NK-92 treated with Interleukin-12 subunit alpha and Interleukin-12 subunit beta, amount 100 ng/mL, for 24 hours (cell line): ENCODE data around the gene FAM120B.

Experiments used
- DNase-seq: peaks from one replicate; lab custom pipeline; 2025; lab: John Stamatoyannopoulos, UW

Gene FAM120B

GRCh38 chr6:170420791-170421776 is 114.5 kb downstream of the FAM120B start:
- DNase-seq = no peak

- DNase-seq = no peak
These were observed 115.4 kb downstream of the FAM120B start for GRCh38 chr6:170421921-170422320.

GRCh38 chr6:170423030-170423429 is 116.5 kb downstream of the FAM120B start:
- no peak for DNase-seq

GRCh38 chr6:170423814-170424603 is 117.5 kb downstream of the FAM120B start:
- DNase-seq = no peak

- DNase-seq = no peak
These were observed 118.1 kb downstream of the FAM120B start for GRCh38 chr6:170424604-170425126.

GRCh38 chr6:170429450-170429849 is 122.9 kb downstream of the FAM120B start:
- no peak for DNase-seq

GRCh38 chr6:170433163-170434116 is 126.9 kb downstream of the FAM120B start:
- DNase-seq = no peak

GRCh38 chr6:170434117-170434820 is 127.7 kb downstream of the FAM120B start:
- no peak for DNase-seq

GRCh38 chr6:170434821-170435155 is 128.2 kb downstream of the FAM120B start:
- no peak for DNase-seq

- DNase-seq = no peak
These were observed 129.2 kb downstream of the FAM120B start for GRCh38 chr6:170435766-170436165.

- no peak for DNase-seq
These were observed 129.8 kb downstream of the FAM120B start for GRCh38 chr6:170436209-170436809.

GRCh38 chr6:170437719-170438401 is 131.3 kb downstream of the FAM120B start:
- no peak for DNase-seq

GRCh38 chr6:170438402-170438753 is 131.8 kb downstream of the FAM120B start:
- DNase-seq = no peak

GRCh38 chr6:170438861-170439260 is 132.3 kb downstream of the FAM120B start:
- DNase-seq = no peak

- no peak for DNase-seq
These were observed 133.1 kb downstream of the FAM120B start for GRCh38 chr6:170439366-170440361.

- DNase-seq = no peak
These were observed 133.9 kb downstream of the FAM120B start for GRCh38 chr6:170440437-170440836.

- no peak for DNase-seq
These were observed 134.8 kb downstream of the FAM120B start for GRCh38 chr6:170441316-170441715.

- DNase-seq = no peak
These were observed 136.0 kb downstream of the FAM120B start for GRCh38 chr6:170442596-170442995.
